22Rv1 (cell line): ENCODE measurements around the gene UNC5B.

Experiments used
- CTCF ChIP-seq: fragments of 450-650 bp; IDR thresholded peaks from 2 replicates; pipeline ENCODE4 v1.5.1; 2017; ENCODE audit warnings: mild to moderate bottlenecking
- ZFX ChIP-seq: fragments of 450-650 bp; IDR thresholded peaks from 2 replicates; pipeline ENCODE4 v1.6.1; 2017; ENCODE audit warnings: antibody characterized with exemption, borderline replicate concordance

GRCh38 chr10:71197955-71198354 is 14.4 kb upstream of the UNC5B start:
- TF ChIP-seq CTCF (no peak), ZFX (no peak)
